GM19468 (cell line): ENCODE data around the gene CAMTA2.

Source experiments
- ATAC-seq: cut with Tn5 transposase; IDR thresholded peaks from one replicate; pipeline ENCODE4 v1.9.1; 2021; ENCODE audit warnings: mild to moderate bottlenecking, moderate library complexity, moderate number of reproducible peaks; ENCODE audit not compliant: unreplicated experiment; ENCODE audit errors: extremely low read depth

The CAMTA2 gene

DNA sequence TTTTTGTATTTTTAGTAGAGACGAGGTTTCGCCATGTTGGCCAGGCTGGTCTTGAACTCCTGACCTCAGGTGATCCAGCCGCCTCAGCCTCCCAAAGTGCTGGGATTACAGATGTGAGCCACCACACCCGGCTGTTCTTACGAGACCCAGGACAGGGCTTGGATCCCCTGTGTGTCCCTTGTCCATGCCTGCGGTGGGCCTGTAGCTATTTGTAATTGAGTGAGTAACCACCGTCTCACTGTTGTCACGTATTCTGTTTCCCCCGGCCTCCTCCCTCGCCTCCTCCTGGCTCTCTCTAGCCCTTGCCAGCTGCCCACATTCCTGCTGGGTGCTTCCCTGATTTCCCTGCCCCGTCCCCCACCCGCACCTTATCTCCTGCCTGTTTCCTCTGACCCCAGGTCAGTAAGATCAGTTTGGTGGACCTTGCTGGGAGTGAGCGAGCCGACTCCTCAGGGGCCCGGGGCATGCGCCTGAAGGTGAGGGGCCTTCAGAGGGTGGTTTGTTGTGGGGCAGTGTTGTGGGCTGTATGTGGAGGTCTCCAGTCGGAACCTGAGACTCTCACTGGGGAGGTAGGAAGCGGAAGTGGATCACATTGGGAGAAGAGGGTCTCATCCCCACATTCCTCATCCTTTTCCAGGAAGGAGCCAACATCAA lies 15.9 kb upstream of the CAMTA2 start:
- no peak for ATAC-seq

DNA sequence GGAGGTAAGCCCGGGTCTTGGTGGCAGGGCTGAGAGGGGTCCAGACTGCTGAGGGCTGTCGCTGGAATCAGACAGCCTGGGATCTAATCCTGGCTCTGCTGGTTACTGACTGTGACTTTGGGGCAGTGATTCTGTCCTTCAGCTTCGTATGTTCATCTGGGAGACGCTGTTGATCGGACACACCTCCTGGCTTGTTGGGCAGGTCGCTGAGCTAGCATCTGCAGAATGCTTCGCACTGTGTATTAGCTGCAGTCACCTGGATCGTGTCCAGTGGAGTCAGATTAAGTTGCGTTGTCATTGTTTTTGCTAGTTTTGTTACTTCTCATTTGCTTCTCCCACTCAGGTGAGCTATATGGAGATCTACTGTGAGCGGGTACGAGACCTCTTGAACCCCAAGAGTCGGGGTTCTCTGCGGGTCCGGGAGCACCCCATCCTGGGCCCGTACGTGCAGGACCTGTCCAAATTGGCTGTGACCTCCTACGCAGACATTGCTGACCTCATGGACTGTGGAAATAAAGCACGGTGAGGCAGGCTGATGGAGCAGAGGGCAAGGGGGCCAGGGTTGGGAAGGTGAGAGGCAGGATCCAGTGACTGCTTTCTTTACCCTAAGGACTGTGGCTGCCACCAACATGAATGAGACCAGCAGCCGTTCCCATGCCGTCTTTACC lies 14.8 kb upstream of the CAMTA2 start:
- ATAC-seq: no peak

DNA sequence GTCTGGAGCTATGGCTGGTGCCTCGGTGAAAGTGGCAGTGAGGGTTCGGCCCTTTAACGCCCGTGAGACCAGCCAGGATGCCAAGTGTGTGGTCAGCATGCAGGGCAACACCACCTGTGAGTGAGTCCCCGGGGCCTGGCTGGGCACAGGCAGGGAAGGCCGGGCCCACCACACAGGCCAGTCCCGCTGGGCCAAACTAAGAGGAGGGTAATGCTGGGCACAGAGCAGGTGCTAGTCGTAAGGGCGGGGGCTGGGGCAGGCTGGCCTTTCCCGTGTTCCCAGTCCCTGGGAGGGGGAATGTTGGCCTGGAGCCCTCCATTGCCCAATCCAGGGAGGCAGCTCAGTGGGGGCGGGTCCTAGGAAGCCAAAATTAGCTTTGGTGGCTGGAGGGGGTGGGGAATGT lies 12.8 kb upstream of the CAMTA2 start:
- ATAC-seq: no peak

DNA sequence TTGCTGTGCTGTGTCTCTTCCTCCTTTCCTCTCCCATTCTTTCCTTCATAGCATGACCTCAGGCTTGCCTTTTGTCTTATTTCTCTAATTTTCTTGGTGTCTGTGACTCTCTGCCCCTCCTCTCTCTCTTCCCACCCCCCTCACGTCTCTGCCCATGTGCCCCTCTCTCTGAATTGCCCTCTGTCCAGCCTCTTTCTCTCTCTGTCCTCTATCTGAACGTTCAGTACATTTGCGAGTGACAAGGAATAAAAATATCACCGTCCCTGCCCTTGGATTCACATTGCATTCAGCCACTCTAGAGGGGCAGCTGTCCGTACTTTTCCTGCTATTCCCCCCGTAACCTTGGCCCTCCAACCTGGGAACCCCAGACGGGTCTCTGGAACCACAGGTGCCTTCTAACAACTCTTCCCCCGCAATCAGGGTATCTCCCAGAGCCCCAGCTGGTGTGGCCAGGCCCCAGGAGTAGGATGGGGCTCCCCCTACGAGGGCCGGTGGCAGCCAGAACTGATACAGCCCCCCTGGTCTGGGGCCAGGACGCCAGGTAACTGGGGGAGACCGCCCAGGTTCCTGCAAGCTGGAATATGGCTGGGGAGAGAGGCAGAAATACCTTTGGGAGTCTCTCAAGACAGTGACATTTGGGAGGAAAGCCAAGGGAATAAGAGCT lies 12.1 kb upstream of the CAMTA2 start:
- ATAC-seq: no peak

DNA sequence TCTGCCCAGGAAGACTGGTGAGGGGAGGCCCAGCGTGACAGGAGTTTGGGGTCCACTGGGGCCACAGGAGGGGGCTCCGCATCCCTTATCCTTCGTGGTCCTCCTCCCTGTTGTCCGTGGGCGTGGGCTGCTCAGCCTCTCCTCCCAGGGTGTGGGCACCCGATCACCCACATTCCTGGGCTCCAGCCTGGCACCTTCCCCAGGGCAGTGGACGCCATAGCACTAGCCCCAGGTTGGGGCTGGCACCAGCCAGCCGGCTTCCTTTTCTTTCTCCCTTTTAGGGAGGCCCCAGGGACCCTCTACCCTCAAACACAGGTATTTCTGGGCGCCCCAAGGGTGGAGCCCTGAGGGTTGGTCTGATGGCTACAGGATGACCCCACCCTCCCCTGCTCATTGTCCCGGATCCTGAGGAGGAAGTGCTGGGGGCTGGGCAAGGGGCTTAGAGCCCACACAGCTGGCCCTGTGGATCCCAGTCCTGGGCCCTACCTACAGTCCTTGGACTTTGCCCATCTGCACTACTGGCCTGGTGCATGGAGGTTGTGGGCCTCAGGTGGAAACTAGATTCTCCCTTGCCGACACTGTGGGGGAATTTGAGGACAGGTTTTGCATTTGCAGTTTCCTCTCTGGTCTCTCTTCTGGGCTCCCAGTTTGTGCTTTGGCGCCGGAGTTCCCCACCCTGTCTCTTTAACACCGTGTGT lies 11.4 kb upstream of the CAMTA2 start:
- ATAC-seq: no peak

DNA sequence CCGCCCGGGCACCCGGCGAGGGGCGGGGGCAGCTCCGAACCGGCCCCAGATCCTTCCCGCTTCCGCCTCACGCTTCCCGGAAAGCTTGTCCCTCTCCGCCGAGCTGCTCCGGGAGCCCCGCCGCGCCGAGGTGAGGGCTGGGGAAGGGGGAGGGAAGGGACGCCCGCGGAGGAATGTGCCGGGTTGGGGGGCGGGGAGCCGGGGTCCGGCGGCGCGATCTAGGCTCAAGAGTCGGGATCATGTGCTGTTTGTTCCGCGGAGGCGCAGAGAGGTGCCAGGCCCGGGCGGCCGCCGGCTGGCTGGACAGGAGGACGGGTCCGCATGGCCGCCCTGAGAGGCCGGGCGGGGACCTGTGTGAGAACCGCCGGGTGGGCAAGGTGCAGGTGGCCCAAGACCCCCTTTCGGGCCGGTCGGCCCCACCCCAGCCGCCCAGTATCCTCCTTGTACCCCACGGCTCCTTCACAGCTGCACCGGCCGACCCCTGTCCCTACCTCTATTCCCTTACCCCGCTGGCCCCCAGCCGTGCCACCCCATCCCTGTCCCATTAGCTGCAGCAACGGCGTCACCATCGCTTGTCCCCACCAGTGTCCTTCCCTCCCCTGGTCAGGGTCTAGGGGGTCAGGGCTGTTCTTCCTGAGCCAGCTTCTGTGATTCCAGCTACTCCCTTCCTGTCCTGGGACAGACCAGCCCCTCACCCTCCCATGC lies 10.7 kb upstream of the CAMTA2 start:
- no peak for ATAC-seq

DNA sequence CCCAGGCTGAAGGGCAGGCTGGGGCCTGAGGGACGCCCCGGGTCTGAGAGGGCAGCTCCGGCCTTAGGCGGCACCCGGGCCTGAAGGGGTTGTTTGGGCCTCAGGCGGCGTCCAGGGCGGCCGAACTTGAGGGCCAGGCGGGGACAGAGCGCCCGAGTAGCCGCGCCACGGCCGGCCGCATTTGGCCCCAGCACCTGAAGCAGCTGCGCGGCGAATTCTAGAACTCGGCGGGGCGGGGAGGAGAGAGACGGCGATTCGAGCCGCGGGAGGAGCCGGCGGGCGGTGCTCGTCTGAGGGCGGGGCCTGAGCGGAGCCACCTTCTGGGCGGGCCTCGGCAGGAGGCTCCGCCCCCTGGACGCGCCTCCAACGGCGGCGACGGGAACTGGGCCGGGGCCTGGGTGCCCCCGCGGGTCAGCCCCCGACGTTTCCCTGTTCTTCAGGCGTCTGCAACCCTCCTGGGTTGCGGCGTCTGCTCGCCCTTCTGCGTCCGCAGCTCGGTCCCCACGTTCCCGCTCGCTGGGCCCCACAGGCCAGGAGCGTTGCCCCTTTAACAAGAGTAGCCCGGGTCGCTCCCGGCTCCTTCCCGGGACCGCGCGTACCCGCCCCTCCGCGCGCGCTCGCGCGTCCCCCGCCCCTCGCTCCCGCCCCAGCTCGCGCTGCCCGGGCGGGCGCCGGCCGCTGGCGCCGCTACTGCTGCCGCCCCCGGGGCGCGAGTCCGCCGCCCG lies 10.0 kb upstream of the CAMTA2 start, which contains the start of the genes INCA1 and KIF1C:
INCA1 (minus strand) TSS at position 221 of the 725 bp plus-strand sequence. CDS start 3,085 bp downstream, outside the sequence.
KIF1C (plus strand) TSS at position 649 of the 725 bp plus-strand sequence. CDS start 2,297 bp downstream, outside the sequence.
- peak; percentile 85 for ATAC-seq

DNA sequence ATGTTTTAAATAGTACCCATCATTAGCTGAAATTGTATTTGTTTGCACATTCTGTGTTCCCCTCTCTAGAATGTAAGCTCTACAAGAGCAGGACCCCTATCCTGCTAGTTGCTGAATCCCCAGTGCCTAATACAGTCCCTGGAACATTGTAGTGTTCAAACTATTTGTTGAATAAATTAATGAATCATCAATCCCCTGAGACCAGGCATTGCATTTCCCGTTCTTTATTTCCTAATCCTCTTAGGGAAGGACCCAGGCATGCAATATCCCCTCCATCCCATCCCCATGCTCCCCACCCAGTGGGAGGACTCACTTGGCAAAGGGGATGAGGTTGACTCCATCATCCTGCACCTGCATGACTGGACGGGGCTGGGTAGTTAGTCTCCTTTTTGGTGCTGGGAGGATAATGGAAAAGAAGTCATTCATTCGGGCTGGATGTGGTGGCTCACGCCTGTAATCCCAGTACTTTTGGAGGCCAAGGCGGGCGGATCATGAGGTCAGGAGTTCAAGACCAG lies 6.7 kb upstream of the CAMTA2 start:
- no peak for ATAC-seq

DNA sequence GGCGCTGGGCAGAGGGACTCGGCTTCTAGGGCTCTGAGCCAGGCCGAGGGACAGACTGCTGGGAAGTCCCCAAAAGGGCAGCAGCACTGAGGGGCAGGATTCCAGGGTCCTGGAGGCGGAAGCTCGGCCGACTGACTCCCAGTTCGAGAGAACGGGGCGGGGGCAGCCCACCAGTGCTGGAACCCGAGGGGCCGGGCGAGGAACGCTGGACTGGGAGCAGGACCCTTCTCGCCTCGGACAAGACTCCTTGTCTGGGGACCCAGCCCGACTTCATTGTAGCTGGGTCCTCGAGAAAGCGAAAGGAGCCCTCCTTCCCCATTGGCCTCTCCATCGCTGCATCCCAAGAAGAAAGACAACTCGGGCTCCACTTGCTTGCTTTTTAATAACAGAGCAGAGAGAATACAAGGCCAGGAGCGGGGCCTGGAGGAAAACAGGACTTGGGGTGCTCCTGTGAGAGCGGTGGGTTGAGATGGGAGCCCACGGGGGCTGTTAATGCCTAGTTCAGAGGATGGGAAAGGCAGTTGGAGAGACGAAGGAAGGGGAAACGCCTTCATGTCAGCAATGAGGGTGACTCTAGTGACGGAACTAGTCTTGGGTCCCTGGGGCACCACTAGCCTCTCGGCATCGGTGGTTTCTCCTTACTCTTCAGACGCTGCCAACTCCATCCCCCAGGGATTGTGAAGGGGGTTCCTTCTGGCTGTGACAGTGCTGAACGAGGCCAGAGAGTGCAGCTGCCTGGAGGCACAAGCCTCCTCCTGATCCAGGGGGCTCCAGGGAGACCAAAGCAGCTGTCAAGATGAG lies 492 bp upstream of the CAMTA2 start:
- no peak for ATAC-seq

DNA sequence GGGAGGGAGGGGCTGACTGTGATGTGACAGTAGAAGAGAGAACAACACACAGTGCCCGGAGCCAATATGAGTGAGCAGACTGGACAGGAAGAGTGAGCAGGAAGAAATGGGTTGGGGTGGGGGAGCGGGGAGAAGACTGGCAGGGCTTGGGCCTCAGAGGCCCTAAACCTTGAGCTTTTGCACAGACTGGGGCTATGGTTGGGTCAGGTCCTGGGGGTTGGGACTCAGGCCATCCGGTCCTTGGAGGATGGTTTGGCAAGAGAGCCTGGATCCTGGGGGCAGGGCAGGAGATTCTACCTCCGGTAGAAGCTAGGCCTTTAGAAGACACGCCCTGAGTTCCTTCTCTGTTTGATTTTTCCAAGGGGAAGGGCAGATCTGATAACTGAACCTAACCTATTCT lies 1.1 kb downstream of the CAMTA2 start:
- no peak for ATAC-seq

DNA sequence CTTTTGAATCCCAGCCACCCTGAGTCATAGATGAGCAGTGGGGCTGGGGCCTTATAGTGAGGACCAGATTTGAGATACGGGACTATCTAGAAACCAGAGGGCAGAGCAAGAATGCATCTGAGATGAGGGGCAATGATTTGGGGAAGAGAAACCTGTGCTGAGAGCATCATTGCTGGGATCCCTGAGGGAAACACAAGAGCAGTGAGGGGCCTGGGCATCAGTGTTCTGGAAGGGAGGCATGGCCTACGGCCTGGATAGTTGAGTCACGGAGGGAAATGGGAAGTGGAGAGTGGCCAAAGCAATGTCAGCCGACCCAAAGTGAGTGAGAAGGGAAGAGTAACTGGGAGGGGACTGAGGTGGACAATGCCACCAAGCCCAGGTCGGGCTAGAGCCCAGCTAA lies 5.2 kb downstream of the CAMTA2 start:
- ATAC-seq: no peak

DNA sequence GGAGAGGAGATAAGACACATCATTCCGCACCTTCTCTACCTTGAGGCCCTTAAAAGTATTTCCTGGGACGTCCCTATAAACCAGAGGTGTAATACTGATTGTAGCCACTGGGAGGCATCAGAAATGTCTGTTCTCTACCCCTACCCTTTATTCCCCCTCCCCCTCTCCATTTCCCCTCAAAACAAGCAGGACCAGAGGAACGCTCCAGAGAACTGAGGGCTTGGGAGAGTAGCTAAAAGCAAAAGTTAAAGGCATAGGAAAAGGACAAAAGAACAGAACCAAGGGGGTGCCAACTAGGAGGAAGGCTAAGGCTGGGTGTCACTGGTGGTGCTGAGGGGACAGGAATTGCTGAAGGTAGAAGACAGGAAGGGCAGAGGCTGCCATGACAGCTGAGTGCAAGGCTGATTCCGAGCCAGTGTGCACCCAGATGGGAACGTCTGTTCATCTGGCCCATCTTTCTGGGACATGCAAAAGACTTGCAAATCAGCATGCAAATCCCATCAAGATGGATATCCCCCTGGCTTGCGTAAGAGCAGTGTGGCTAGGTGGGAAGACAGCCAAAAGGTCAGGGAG lies 6.7 kb downstream of the CAMTA2 start:
- no peak for ATAC-seq

DNA sequence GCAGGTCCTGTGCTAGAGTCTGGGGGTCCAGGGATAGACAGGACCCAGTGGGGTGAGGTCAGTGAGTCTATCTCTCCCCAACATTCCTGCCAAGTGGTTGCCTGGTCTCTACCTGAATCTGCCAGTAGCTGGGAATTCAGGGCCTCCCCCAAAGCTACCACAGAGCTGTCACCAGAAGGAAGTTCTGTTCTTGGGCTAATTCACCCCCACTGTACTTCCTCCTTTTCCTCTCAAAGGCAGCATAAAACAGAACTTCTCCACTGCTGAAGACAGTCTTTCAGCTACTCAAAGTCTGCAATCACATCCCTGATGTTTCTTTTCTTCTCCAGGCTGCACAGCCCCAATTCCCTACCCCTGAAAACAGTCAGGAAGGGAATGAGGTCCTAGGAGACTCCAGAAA lies 8.7 kb downstream of the CAMTA2 start:
- ATAC-seq: no peak

DNA sequence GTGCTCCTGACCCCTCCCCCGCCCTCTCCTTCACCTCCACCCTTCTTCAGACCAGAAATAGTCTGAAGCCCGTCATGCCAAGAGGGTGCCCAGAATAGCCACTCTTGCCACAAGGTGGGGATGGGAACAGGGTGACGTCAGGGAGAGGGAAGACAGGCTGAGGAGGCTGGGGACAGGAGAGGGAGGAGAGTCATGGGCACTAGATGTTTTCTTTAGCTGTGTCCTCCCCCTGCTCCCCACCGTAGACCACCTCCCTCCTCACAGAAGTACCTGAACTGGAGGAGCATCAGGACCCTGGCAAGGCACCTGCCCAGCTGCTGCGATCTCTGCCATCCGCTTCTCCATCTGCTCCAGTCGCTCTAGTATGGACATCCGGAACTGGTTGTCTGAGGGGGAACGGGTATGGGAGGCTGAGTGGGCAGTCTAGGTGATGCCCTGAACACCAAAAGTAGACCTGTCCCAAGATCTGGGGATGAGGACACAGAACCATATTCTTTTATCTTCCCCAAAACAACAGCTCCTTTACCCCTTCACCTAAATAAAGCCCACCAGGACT lies 13.3 kb downstream of the CAMTA2 start:
- no peak for ATAC-seq

DNA sequence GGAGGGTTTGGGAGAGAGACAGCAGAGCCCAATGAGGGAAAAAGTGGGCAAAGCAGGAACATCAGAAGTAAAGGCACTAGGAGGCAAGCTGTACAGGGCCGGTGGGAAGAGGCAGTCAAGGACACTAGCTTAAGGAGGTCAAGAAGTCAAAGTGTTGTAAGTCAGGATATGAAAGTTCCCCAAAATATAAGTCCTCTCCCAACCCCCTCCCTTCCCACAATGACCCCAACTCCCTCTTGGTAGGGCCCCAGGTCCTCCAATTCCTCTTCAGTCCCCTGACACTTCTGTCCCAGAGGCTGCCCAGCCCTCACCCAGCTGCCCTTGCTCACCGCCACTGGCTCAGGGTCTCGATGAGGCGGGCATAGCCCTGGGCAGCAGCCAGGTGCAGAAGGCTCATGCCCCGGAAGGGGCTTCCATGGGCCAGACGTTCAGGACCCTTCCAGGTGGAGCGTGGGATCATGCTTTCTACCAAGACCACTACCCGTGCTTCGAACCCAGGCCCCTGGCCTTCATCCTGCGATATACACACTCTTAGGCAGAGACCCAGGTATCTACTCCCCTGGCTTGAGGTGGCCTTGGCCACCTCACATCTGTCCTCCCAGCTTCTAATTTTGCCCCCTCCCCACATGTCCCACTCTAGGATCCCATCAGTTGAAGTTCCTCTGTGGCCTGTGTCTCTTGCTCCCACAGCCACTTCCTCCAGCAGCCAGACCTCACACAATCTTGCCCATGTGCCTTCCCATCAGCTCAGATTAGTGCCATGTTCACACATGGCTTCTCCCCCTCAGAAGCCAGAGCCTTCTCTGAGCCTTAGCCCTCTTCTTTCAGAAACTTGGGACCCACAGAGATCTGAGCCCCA lies 14.0 kb downstream of the CAMTA2 start:
- no peak for ATAC-seq

DNA sequence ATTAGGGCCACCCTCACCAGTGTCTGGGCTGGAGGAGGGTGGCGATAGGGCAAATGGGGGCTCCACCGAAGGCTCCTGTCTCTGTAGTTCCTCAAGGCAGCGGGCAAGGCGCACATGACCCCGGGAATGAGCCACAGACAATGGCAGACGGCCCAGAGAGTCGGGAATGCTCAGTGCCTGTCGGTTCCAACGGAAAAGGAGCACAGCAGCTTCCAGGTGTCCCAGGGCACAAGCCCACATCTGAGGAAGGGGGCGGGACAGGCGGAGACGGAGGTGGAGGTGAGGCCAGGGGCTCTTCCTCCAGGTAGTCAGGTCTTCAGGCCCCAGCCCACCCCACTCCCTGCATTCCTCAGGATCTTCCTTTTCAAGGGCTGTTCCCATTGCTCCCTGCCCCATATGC lies 14.7 kb downstream of the CAMTA2 start:
- ATAC-seq: no peak

DNA sequence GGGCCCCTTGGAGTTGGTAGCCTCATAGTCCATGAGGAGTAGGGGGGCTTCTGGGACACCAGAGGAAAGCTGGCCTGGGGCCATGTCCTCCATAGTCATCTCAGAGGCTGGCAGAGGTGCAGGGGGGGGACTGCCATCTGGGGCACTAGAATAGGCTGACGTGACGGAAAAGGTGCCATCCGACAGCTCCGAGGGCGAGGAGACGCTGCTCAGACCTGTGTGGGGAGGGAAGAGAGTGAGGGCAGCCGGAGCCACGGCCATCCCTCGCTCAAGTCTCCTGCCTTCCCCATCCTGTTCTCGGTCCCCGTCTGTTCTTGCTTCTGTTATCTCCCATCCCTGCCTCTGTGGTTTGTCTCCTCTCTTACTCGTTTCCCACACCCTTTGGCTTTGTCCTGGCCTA lies 15.2 kb downstream of the CAMTA2 start:
- no peak for ATAC-seq
